ENCODE measurements around the gene KRT36. TPM values are rescaled to one million over a fixed set of nuclear protein-coding genes. Genes with fewer than 3 reads are reported as not detected.

The KRT36 gene
- total RNA-seq, 1 donor from 2014 or later = not detected

DNA sequence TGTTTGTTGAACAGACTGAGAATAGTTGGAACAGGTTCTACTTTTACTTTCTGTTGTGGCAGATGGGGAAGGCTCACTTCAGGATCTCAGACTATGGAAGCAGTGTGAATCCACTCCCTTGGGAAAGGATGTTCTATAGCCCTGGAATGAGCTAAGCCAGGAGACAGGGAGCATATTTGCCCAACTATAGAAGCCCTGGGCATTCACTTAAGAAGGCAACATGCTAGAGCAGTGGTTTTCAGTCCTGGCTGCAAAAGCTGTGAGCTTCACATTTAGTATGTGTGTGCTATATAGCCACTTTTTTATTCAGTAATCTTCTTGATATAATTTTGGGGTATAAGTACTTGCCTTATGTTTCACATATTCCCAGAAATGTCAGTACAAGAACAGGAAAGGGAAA lies 21.4 kb downstream of the KRT36 start:
- ChIA-PET POLR2A (no interaction called here), CTCF (no interaction called here)
- DNase-seq (no peak), ATAC-seq (ENCODE audit: low read depth) (no peak)
- H3K27me3 Mint-ChIP-seq = peaks cover 17% of the 10 kb centered on the region
- no peaks in the 10 kb centered on the region for H3K36me3 Mint-ChIP-seq (ENCODE audit: low read depth)
- H3K9me3 Mint-ChIP-seq = peaks cover 7% of the 10 kb centered on the region
- H3K4me3 Mint-ChIP-seq = no peak overlapping the region
- intact Hi-C loops (cut with micrococcal nuclease) = no loop called here
- H3K27ac Mint-ChIP-seq = no peak overlapping the region
- H3K4me1 Mint-ChIP-seq = no peaks in the 10 kb centered on the region
- TF ChIP-seq, protein P1, sequence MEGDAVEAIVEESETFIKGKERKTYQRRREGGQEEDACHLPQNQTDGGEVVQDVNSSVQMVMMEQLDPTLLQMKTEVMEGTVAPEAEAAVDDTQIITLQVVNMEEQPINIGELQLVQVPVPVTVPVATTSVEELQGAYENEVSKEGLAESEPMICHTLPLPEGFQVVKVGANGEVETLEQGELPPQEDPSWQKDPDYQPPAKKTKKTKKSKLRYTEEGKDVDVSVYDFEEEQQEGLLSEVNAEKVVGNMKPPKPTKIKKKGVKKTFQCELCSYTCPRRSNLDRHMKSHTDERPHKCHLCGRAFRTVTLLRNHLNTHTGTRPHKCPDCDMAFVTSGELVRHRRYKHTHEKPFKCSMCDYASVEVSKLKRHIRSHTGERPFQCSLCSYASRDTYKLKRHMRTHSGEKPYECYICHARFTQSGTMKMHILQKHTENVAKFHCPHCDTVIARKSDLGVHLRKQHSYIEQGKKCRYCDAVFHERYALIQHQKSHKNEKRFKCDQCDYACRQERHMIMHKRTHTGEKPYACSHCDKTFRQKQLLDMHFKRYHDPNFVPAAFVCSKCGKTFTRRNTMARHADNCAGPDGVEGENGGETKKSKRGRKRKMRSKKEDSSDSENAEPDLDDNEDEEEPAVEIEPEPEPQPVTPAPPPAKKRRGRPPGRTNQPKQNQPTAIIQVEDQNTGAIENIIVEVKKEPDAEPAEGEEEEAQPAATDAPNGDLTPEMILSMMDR (IDR thresholded peaks at IDR 0.05) = no peak

DNA sequence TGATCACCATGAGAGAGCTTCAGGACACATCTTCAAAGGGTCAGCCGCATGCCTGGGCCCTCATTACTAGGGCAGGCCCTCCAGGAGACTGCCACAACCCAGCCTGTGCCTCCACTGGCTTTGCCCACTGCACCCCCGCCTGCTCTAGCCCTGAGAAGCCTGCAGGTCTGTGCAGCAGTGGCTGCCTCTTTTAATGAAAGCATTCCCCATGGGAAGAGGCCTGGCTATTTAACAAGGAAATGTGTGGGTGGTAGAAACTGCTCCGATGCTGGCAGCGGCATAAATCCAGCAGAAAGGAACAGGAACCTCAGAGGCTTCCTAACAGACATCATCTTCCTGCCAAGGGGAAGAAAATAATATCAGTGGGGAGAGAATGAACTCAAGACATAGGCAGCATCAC lies 22.1 kb downstream of the KRT36 start:
- peaks cover 7% of the 10 kb centered on the region for H3K9me3 Mint-ChIP-seq
- H3K36me3 Mint-ChIP-seq (ENCODE audit: low read depth) = no peaks in the 10 kb centered on the region
- H3K27me3 Mint-ChIP-seq = peaks cover 16% of the 10 kb centered on the region
- H3K4me3 Mint-ChIP-seq = no peak overlapping the region
- CTCF ChIA-PET = no interaction called here
- no peak for DNase-seq
- TF ChIP-seq, protein P1 (IDR thresholded peaks at IDR 0.05) = no peak
- no peak overlapping the region for H3K27ac Mint-ChIP-seq
- POLR2A ChIA-PET = no interaction called here
- H3K4me1 Mint-ChIP-seq = no peaks in the 10 kb centered on the region
- no peak for ATAC-seq (ENCODE audit: low read depth)
- intact Hi-C loops (cut with micrococcal nuclease) = no loop called here

DNA sequence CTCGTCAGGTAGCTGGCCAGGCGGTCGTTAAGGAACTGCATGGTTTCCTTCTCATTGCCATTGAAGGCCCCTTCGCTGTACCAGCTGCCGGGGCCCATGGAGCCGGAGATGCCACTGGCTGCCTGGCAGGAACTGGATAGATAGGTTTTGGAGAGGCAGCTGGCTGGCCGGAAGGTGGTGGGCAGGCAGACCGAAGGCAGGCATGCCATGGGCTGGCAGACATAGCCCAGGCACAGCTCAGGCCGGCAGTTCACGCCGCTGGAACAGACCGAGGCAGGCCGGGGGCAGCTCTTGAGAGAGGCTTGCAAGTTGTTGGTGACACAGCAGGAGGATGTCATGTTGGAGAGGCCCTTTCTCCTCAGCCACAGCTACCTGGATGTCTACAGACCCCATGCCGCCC lies 22.7 kb downstream of the KRT36 start, which contains the start of gene KRT32:
KRT32 (minus strand) TSS at position 399 of the 400 bp plus-strand sequence; CDS start at position 338, 61 bp downstream.
- CTCF ChIA-PET = no interaction called here
- Mint-ChIP-seq H3K36me3 (ENCODE audit: low read depth) (no peaks in the 10 kb centered on the region), H3K4me1 (no peaks in the 10 kb centered on the region), H3K4me3 (no peak within 1 kb of the TSS), H3K27me3 (peaks cover 16% of the 10 kb centered on the region), H3K27ac (no peak within 1 kb of the TSS), H3K9me3 (peaks cover 7% of the 10 kb centered on the region)
- ATAC-seq (ENCODE audit: low read depth) = no peak
- intact Hi-C loops (cut with micrococcal nuclease) = no loop called here
- POLR2A ChIA-PET = no interaction called here
- DNase-seq = no peak
- TF ChIP-seq, protein P1 (IDR thresholded peaks at IDR 0.05) = no peak

DNA sequence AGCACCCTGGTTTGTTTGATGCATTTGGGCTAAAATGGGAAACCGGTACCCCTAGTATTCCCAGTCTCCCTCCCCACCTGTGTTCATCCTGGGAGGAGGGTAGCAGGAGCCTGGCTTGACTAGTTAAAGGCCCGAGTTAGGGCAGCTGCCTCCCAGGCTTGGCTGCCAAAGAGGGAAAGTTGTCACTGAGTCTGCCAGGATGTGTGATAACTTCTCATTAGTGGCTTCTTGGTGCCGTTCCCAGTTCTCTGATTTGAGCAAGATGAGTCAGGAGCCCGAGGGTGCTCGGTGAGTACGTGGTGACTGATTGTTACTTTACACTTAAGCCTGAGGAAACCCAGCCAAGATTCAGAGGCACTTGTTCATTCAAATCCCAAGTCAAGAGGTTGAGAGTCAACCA lies 25.0 kb downstream of the KRT36 start:
- TF ChIP-seq, protein P1 (IDR thresholded peaks at IDR 0.05) = no peak
- intact Hi-C loops (cut with micrococcal nuclease) = no loop called here
- ChIA-PET POLR2A (no interaction called here), CTCF (no interaction called here)
- ATAC-seq (ENCODE audit: low read depth) (no peak), DNase-seq (no peak)
- no peak overlapping the region for H3K4me3 Mint-ChIP-seq
- peaks cover 28% of the 10 kb centered on the region for H3K27me3 Mint-ChIP-seq
- H3K9me3 Mint-ChIP-seq = peaks cover 7% of the 10 kb centered on the region
- H3K4me1 Mint-ChIP-seq = no peaks in the 10 kb centered on the region
- H3K27ac Mint-ChIP-seq = no peak overlapping the region
- no peaks in the 10 kb centered on the region for H3K36me3 Mint-ChIP-seq (ENCODE audit: low read depth)

DNA sequence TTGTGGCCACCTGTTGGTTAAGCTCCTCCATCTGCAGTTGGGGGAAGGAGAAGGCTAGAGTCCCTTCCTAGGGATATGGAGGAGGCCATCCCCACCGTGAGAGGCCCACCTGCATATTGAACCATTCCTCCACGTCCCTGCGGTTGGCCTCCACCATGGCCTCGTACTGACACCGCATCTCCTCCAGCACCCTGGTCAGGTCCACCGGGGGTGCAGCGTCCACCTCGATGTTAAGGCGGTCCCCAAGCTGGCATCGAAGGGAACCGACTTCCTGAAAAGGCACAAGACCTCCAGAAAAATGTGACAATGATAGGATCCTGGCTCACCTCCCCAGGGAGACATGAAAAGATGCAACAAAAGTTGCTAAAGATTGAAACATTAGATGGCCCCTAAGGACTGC lies 25.5 kb downstream of the KRT36 start:
- peaks cover 7% of the 10 kb centered on the region for H3K9me3 Mint-ChIP-seq
- H3K36me3 Mint-ChIP-seq (ENCODE audit: low read depth) = no peaks in the 10 kb centered on the region
- DNase-seq = no peak
- H3K4me3 Mint-ChIP-seq = no peak overlapping the region
- TF ChIP-seq, protein P1 (IDR thresholded peaks at IDR 0.05) = no peak
- ChIA-PET CTCF (no interaction called here), POLR2A (no interaction called here)
- intact Hi-C loops (cut with micrococcal nuclease) = no loop called here
- no peak for ATAC-seq (ENCODE audit: low read depth)
- no peak overlapping the region for H3K27ac Mint-ChIP-seq
- H3K4me1 Mint-ChIP-seq = no peaks in the 10 kb centered on the region
- peaks cover 27% of the 10 kb centered on the region for H3K27me3 Mint-ChIP-seq
